MCF 10A (cell line): ENCODE results near the gene SCGB1D4. TPM values are rescaled to one million over a fixed set of nuclear protein-coding genes. Genes with fewer than 3 reads are reported as not detected.
"Not testable (repeated sequence)": the region's sequence is repeated elsewhere in the genome, so short reads cannot be mapped to it uniquely, and the experiment has no call there.

Experiments used
- BruUV-seq: library from RNA; stranded (reverse); fragments of 400-500 nt; replicated peaks from 2 replicates; lab custom pipeline; 2021; lab: Mats Ljungman, UMichigan
- CTCF ChIA-PET: fragments of 300-600 bp; sonication (Branson Sonifier 250); formaldehyde crosslinking; extraction: SDS; loops from one replicate; lab custom pipeline; 2021; ENCODE audit warnings: antibody characterized with exemption, inconsistent platforms; lab: Yijun Ruan, JAX
- POLR2A ChIA-PET: fragments of 300-600, 350-650 bp; sonication (Branson Sonifier 250); formaldehyde crosslinking; extraction: SDS; loops from one replicate; lab custom pipeline; 2020; ENCODE audit warnings: antibody characterized with exemption, inconsistent platforms; lab: Yijun Ruan, JAX
- DNase-seq: peaks from one replicate; pipeline ENCODE4 v3.0.0-alpha.2; 2018; ENCODE audit not compliant: unreplicated experiment
- H3K27ac Mint-ChIP-seq: one replicate; pipeline ENCODE4 v1.8.0; 2022; ENCODE audit warnings: mild to moderate bottlenecking, low read depth, mixed read lengths; ENCODE audit not compliant: unreplicated experiment
- H3K27me3 Mint-ChIP-seq: one replicate; pipeline ENCODE4 v1.8.0; 2022; ENCODE audit warnings: mixed read lengths; ENCODE audit not compliant: insufficient read depth, unreplicated experiment
- H3K36me3 Mint-ChIP-seq: one replicate; pipeline ENCODE4 v1.8.0; 2022; ENCODE audit warnings: mild to moderate bottlenecking, moderate library complexity, mixed read lengths; ENCODE audit not compliant: insufficient read depth, unreplicated experiment
- H3K4me1 Mint-ChIP-seq: one replicate; pipeline ENCODE4 v1.8.0; 2022; ENCODE audit warnings: mixed read lengths; ENCODE audit not compliant: insufficient read depth, unreplicated experiment
- H3K4me3 Mint-ChIP-seq: one replicate; pipeline ENCODE4 v1.8.0; 2022; ENCODE audit warnings: mild to moderate bottlenecking, moderate library complexity, mixed read lengths; ENCODE audit not compliant: unreplicated experiment
- H3K9me3 Mint-ChIP-seq: one replicate; pipeline ENCODE4 v1.8.0; 2022; ENCODE audit warnings: mixed read lengths; ENCODE audit not compliant: unreplicated experiment
- CTCF ChIP-seq: fragments of 200-600 bp; IDR thresholded peaks from one replicate; pipeline ENCODE4 v1.8.0; 2022; ENCODE audit warnings: antibody characterized with exemption, mild to moderate bottlenecking; ENCODE audit not compliant: unreplicated experiment
- intact Hi-C: fragments of 100-400 bp; cut with micrococcal nuclease; formaldehyde crosslinking; loops from 2 replicates; pipeline ENCODE4 v1.14.1; 2022
- total RNA-seq: library from RNA; stranded (reverse); gene quantifications from 2 replicates; pipeline ENCODE4 v1.2.3, GENCODE V29; 2022

The SCGB1D4 gene
- total RNA-seq, 1 experiment from 2014 or later = not detected

- Mint-ChIP-seq H3K27me3 (peaks cover 100% of the 10 kb centered on the region), H3K36me3 (peaks cover 8% of the 10 kb centered on the region), H3K27ac (no peak overlapping the region), H3K9me3 (no peaks in the 10 kb centered on the region), H3K4me1 (no peaks in the 10 kb centered on the region), H3K4me3 (no peak overlapping the region)
- ChIA-PET POLR2A (no interaction called here), CTCF (interaction anchor here (0.6 kb wide), 1 partner anchor 117 kb away, joined by 3 read pairs; no protein-coding TSS in a partner anchor)
- intact Hi-C loops = no loop called here
- no TSS peak for BruUV-seq
- no peak for TF ChIP-seq CTCF
- no peak for DNase-seq
Measured at GRCh38 chr11:62333768-62334167, 34.9 kb upstream of the SCGB1D4 start.

GRCh38 chr11:62331264-62331663 is 32.4 kb upstream of the SCGB1D4 start:
- BruUV-seq, DNase-seq, H3K27ac Mint-ChIP-seq, intact Hi-C loops, H3K9me3 Mint-ChIP-seq, H3K4me3 Mint-ChIP-seq, CTCF ChIA-PET, POLR2A ChIA-PET, H3K4me1 Mint-ChIP-seq, H3K36me3 Mint-ChIP-seq: not testable (repeated sequence)
- peaks cover 82% of the 10 kb centered on the region for H3K27me3 Mint-ChIP-seq

GRCh38 chr11:62327541-62327940 is 28.7 kb upstream of the SCGB1D4 start:
- intact Hi-C loops = not testable (repeated sequence)
- CTCF ChIA-PET = interaction anchor here (1.2 kb wide), 1 partner anchor 13 kb away, joined by 6 read pairs; no protein-coding TSS in a partner anchor

GRCh38 chr11:62326719-62327118 is 27.8 kb upstream of the SCGB1D4 start:
- BruUV-seq, H3K9me3 Mint-ChIP-seq, CTCF ChIA-PET, H3K27ac Mint-ChIP-seq, H3K4me1 Mint-ChIP-seq, H3K36me3 Mint-ChIP-seq, DNase-seq, H3K4me3 Mint-ChIP-seq, intact Hi-C loops, POLR2A ChIA-PET: not testable (repeated sequence)
- peaks cover 37% of the 10 kb centered on the region for H3K27me3 Mint-ChIP-seq

More at GRCh38 chr11:62327541-62327940, 28.7 kb upstream of the SCGB1D4 start:
- DNase-seq, H3K4me3 Mint-ChIP-seq, BruUV-seq, H3K4me1 Mint-ChIP-seq, H3K9me3 Mint-ChIP-seq, H3K27ac Mint-ChIP-seq, H3K36me3 Mint-ChIP-seq, POLR2A ChIA-PET: not testable (repeated sequence)
- peaks cover 45% of the 10 kb centered on the region for H3K27me3 Mint-ChIP-seq

- BruUV-seq, H3K9me3 Mint-ChIP-seq, DNase-seq, H3K4me3 Mint-ChIP-seq, intact Hi-C loops, H3K27ac Mint-ChIP-seq, H3K36me3 Mint-ChIP-seq, POLR2A ChIA-PET, CTCF ChIA-PET, H3K4me1 Mint-ChIP-seq: not testable (repeated sequence)
- peaks cover 32% of the 10 kb centered on the region for H3K27me3 Mint-ChIP-seq
Measured at GRCh38 chr11:62325781-62326180, 26.9 kb upstream of the SCGB1D4 start.

- peaks cover 32% of the 10 kb centered on the region for H3K27me3 Mint-ChIP-seq
- no peak overlapping the region for H3K4me3 Mint-ChIP-seq
- no peaks in the 10 kb centered on the region for H3K36me3 Mint-ChIP-seq
- TF ChIP-seq CTCF = no peak
- peak; percentile 24 for DNase-seq
- H3K4me1 Mint-ChIP-seq = no peaks in the 10 kb centered on the region
- POLR2A ChIA-PET = interaction anchor here (0.6 kb wide), 1 partner anchor 1226 kb away, joined by 4 read pairs; no protein-coding TSS in a partner anchor
- H3K27ac Mint-ChIP-seq = no peak overlapping the region
- intact Hi-C loops = no loop called here
- CTCF ChIA-PET = no interaction called here
- no TSS peak for BruUV-seq
- H3K9me3 Mint-ChIP-seq = no peaks in the 10 kb centered on the region
Measured at GRCh38 chr11:62324731-62325556, 26.1 kb upstream of the SCGB1D4 start.
